SK-N-SH (cell line): Measurements from ENCODE around the gene TTC7B. TPM values are rescaled to one million over a fixed set of nuclear protein-coding genes. Genes with fewer than 3 reads are reported as not detected.

Experiments used
- CTCF ChIA-PET: fragments of 300-600, 350-600 bp; formaldehyde crosslinking; extraction: SDS; loops from one replicate; lab custom pipeline; 2021; lab: Yijun Ruan, JAX
- POLR2A ChIA-PET: fragments of 350-600 bp; sonication (Branson Sonifier 250); formaldehyde crosslinking; extraction: SDS; loops from one replicate; lab custom pipeline; 2020; ENCODE audit warnings: antibody characterized with exemption, inconsistent platforms; lab: Yijun Ruan, JAX
- DNase-seq: peaks from one replicate; pipeline ENCODE4 v3.0.0; 2012
- H2AFZ ChIP-seq: fragments of 200-600 bp; sonication (generic); 2 replicates; pipeline ENCODE4 v1.8.1; 2016; ENCODE audit warnings: antibody characterized with exemption, mild to moderate bottlenecking, low read depth
- H3F3A ChIP-seq: fragments of 200-600 bp; sonication (generic); replicated peaks from 2 replicates; pipeline ENCODE3; 2016; ENCODE audit warnings: antibody characterized with exemption, mild to moderate bottlenecking; ENCODE audit not compliant: insufficient read depth
- H3K27ac ChIP-seq, 2 experiments: fragments of 200-500 bp in 1 of 2; fragments of 200-600 bp in 1 of 2; sonication (Bioruptor generic) in 1 of 2; sonication (generic), shearing (Covaris generic) in 1 of 2; 2 replicates each; pipeline versions ENCODE4 v1.5.1 to v1.6.1; 2014 to 2016; ENCODE audit warnings: low read depth in 2 of 2, inconsistent platforms in 1 of 2, low read length in 1 of 2, mild to moderate bottlenecking in 1 of 2, mixed read lengths in 1 of 2
- H3K27me3 ChIP-seq: fragments of 200-600 bp; sonication (generic), shearing (Covaris generic); 2 replicates; pipeline ENCODE4 v1.6.1; 2016; ENCODE audit warnings: mixed run types; ENCODE audit not compliant: insufficient read depth
- H3K36me3 ChIP-seq, 2 experiments: fragments of 200-500 bp in 1 of 2; fragments of 200-600 bp in 1 of 2; sonication (Bioruptor generic) in 1 of 2; sonication (generic) in 1 of 2; replicated peaks in 1 of 2; 2 replicates each; pipeline versions ENCODE3 to v1.5.1; 2014 to 2016; ENCODE audit warnings: low read length in 1 of 2, mild to moderate bottlenecking in 1 of 2; ENCODE audit not compliant: insufficient read depth in 2 of 2, control insufficient read depth in 1 of 2
- H3K4me1 ChIP-seq, 2 experiments: fragments of 200-500 bp in 1 of 2; fragments of 200-600 bp in 1 of 2; sonication (Bioruptor generic) in 1 of 2; sonication (generic), shearing (Covaris generic) in 1 of 2; 2 replicates each; pipeline versions ENCODE4 v1.5.1 to v1.6.1; 2014 to 2016; ENCODE audit warnings: low read depth in 1 of 2, low read length in 1 of 2, mixed run types in 1 of 2; ENCODE audit not compliant: insufficient read depth in 2 of 2, control insufficient read depth in 1 of 2
- H3K4me2 ChIP-seq: fragments of 200-600 bp; sonication (generic), shearing (Covaris generic); 2 replicates; pipeline ENCODE4 v1.6.1; 2017; ENCODE audit warnings: mixed run types
- H3K4me3 ChIP-seq, 2 experiments: fragments of 200-500 bp in 1 of 2; fragments of 200-600 bp in 1 of 2; sonication (Bioruptor generic) in 1 of 2; sonication (generic), shearing (Covaris generic) in 1 of 2; 2 replicates each; pipeline versions ENCODE4 v1.5.1 to v1.8.1; 2014 to 2016; ENCODE audit warnings: low read depth in 2 of 2, inconsistent platforms in 1 of 2, low read length in 1 of 2, mild to moderate bottlenecking in 1 of 2, mixed read lengths in 1 of 2, moderate library complexity in 1 of 2
- H3K79me2 ChIP-seq: fragments of 200-600 bp; sonication (generic); 2 replicates; pipeline ENCODE4 v1.8.1; 2017; ENCODE audit warnings: mild to moderate bottlenecking; ENCODE audit not compliant: insufficient read depth
- H3K9ac ChIP-seq: fragments of 200-600 bp; sonication (generic); 2 replicates; pipeline ENCODE4 v1.6.1; 2017; ENCODE audit warnings: mixed run types
- H3K9me2 ChIP-seq: fragments of 200-600 bp; sonication (generic); 2 replicates; pipeline ENCODE4 v1.6.1; 2017; ENCODE audit warnings: mixed run types
- H3K9me3 ChIP-seq: fragments of 200-600 bp; sonication (generic); 2 replicates; pipeline ENCODE4 v1.6.1; 2017; ENCODE audit warnings: mixed run types, mild to moderate bottlenecking, moderate library complexity
- H4K20me1 ChIP-seq: fragments of 200-600 bp; sonication (generic); 2 replicates; pipeline ENCODE4 v1.6.1; 2017; ENCODE audit warnings: mild to moderate bottlenecking, mixed run types; ENCODE audit not compliant: insufficient read depth
- CHD2 ChIP-seq: fragments of 150-350 bp; IDR thresholded peaks from 2 replicates; pipeline ENCODE4 v1.6.1; 2018; ENCODE audit warnings: low read length; ENCODE audit not compliant: partially characterized antibody
- ELF1 ChIP-seq: IDR thresholded peaks from 2 replicates; pipeline ENCODE4 v1.4.0; 2012
- FOXM1 ChIP-seq: IDR thresholded peaks from 2 replicates; pipeline ENCODE4 v1.4.0; 2012; ENCODE audit warnings: low read depth, mild to moderate bottlenecking
- JUND ChIP-seq: IDR thresholded peaks from 2 replicates; pipeline ENCODE4 v1.4.0; 2012
- MEF2A ChIP-seq: IDR thresholded peaks from 2 replicates; pipeline ENCODE4 v1.4.0; 2012; ENCODE audit warnings: low read depth, borderline replicate concordance
- NRF1 ChIP-seq: IDR thresholded peaks from 2 replicates; pipeline ENCODE4 v1.6.1; 2012; ENCODE audit warnings: low read depth, mild to moderate bottlenecking, low read length
- RCOR1 ChIP-seq: fragments of 150-350 bp; IDR thresholded peaks from 2 replicates; pipeline ENCODE4 v1.6.1; 2017; ENCODE audit warnings: antibody characterized with exemption, low read length
- RXRA ChIP-seq: IDR thresholded peaks from 2 replicates; pipeline ENCODE4 v1.4.0; 2012; ENCODE audit warnings: low read depth, mild to moderate bottlenecking, borderline replicate concordance
- SMC3 ChIP-seq: IDR thresholded peaks from 2 replicates; pipeline ENCODE4 v1.6.1; 2012; ENCODE audit warnings: low read depth, low read length, improper control_type of control experiment
- YY1 ChIP-seq: IDR thresholded peaks from 2 replicates; pipeline ENCODE4 v1.4.0; 2012; ENCODE audit warnings: low read depth, mild to moderate bottlenecking
- WGBS: methylation state at CpG from one replicate; pipeline ENCODE4 v1.1.6; 2017; ENCODE audit warnings: low lambda C conversion rate; 5-methylcytosine and 5-hydroxymethylcytosine counted together
- polyA plus RNA-seq, 3 experiments: library from polyadenylated mRNA; depleted of rRNA; stranded (reverse); fragments of >200 nt; gene quantifications; 2 replicates each; pipeline ENCODE4 v1.2.3, GENCODE V29; 2012
- TF ChIP-seq, protein P1 (sequence below): IDR thresholded peaks from 2 replicates; pipeline ENCODE4 v1.4.0; 2012; ENCODE audit warnings: low read depth, borderline replicate concordance
- TF ChIP-seq, protein P2 (sequence below): IDR thresholded peaks from 2 replicates; pipeline ENCODE4 v1.4.0; 2012; ENCODE audit warnings: low read depth
- TF ChIP-seq, protein P3 (sequence below): IDR thresholded peaks from 2 replicates; pipeline ENCODE4; 2012

Gene TTC7B
- polyA plus RNA-seq, 1 of the 3 experiments (the other 2 are of a cell fraction): 43.1 TPM

DNA sequence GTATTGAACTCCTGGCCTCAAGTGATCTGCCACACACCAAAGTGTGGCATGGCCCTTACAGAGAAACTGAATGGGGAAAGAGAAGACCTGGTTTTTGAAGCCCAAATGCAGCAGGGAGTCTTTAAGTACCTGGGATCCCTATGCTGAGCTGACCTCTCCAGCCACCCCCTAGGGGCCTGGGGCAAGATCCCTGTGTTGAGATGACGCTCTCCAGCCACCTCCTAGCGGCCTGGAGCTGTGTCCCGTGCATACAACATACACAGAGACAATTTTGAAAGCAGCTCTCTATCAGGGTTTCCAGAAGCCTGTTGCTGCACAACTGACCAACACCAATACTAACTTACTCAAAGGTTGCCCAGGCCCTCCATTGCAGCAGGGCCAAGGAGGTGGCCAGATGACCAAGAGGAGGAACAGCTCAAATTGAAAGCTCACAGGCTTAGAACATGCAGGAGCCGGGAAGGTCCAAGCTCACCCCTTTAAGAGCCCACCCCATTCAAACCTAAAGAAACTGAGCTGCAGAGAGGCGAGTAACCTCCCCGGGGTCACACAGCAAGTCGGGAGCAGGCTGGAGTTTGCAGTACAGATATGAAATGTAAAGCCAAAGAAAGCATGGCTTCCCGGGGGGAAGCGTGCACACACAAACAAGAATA, 31.5 kb downstream of the TTC7B start:
- no peaks in the 10 kb centered on the region for H3K36me3 ChIP-seq
- CTCF ChIA-PET: interaction anchor here (0.9 to 3.9 kb wide), 4 partner anchors 8 to 26 kb away, joined by 3 to 15 read pairs (median 7); no protein-coding TSS in a partner anchor
- H3K4me3 ChIP-seq: no peak overlapping the region
- no peak overlapping the region for H3K9ac ChIP-seq
- H3K4me2 ChIP-seq: no peak overlapping the region
- H3F3A ChIP-seq: no peaks in the 10 kb centered on the region
- peaks cover 3% of the 10 kb centered on the region; the same call in 1 of the 2 replicates for H3K79me2 ChIP-seq
- H3K4me1 ChIP-seq: peaks cover 0 to 2% of the 10 kb centered on the region in 2 experiments; a peak in 1 of 4 replicates
- no peaks in the 10 kb centered on the region for H3K9me2 ChIP-seq
- no peak for DNase-seq
- H4K20me1 ChIP-seq: no peaks in the 10 kb centered on the region
- TF ChIP-seq FOXM1 (no peak), CHD2 (no peak), RXRA (no peak), ELF1 (no peak), RCOR1 (no peak), NRF1 (no peak), MEF2A (no peak)
- TF ChIP-seq, protein P1, sequence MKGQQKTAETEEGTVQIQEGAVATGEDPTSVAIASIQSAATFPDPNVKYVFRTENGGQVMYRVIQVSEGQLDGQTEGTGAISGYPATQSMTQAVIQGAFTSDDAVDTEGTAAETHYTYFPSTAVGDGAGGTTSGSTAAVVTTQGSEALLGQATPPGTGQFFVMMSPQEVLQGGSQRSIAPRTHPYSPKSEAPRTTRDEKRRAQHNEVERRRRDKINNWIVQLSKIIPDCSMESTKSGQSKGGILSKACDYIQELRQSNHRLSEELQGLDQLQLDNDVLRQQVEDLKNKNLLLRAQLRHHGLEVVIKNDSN: no peak
- H2AFZ ChIP-seq: no peak overlapping the region
- POLR2A ChIA-PET: no interaction called here
- WGBS: 93% methylated on average over 9 of the region's 9 CpGs
- H3K9me3 ChIP-seq: no peaks in the 10 kb centered on the region
- H3K27ac ChIP-seq: no peak overlapping the region
- H3K27me3 ChIP-seq: no peaks in the 10 kb centered on the region

DNA sequence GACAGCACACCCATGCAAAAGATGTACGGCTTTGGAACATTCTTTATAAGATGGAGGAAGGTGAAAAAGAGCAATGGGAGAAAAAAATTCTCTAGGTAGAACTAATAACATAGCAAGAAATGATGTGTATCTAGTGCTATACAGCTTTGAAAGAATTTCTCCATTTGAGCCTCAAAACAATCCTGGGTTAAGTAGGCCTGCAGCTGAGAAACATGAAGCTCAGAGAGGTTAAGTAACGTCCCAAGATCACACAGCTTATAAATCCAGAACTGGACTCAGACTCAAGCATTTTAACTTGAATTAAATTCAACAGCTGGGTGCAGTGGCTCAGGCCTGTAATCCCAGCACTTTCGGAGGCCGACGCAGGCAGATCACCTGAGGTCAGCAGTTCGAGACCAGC, 32.9 kb downstream of the TTC7B start:
- H3F3A ChIP-seq: no peaks in the 10 kb centered on the region
- ChIA-PET POLR2A (interaction anchor here (0.6 kb wide), 1 partner anchor 517 kb away, joined by 4 read pairs; no protein-coding TSS in a partner anchor), CTCF (interaction anchor here (1.7 to 3.9 kb wide), 3 partner anchors 12 to 33 kb away, joined by 5 to 15 read pairs (median 13); partner anchors contain the start of gene TTC7B)
- no peak overlapping the region for H3K4me2 ChIP-seq
- no peaks in the 10 kb centered on the region for H4K20me1 ChIP-seq
- H3K4me3 ChIP-seq: no peak overlapping the region
- 98% methylated on average over 6 of the region's 6 CpGs for WGBS
- H3K9me3 ChIP-seq: no peaks in the 10 kb centered on the region
- no peak for DNase-seq
- H3K27me3 ChIP-seq: no peaks in the 10 kb centered on the region
- TF ChIP-seq, protein P2, sequence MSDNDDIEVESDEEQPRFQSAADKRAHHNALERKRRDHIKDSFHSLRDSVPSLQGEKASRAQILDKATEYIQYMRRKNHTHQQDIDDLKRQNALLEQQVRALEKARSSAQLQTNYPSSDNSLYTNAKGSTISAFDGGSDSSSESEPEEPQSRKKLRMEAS: no peak
- TF ChIP-seq, protein P3, sequence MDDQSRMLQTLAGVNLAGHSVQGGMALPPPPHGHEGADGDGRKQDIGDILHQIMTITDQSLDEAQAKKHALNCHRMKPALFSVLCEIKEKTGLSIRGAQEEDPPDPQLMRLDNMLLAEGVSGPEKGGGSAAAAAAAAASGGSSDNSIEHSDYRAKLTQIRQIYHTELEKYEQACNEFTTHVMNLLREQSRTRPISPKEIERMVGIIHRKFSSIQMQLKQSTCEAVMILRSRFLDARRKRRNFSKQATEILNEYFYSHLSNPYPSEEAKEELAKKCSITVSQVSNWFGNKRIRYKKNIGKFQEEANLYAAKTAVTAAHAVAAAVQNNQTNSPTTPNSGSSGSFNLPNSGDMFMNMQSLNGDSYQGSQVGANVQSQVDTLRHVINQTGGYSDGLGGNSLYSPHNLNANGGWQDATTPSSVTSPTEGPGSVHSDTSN: no peak
- TF ChIP-seq JUND (no peak), YY1 (no peak), SMC3 (no peak)
- H3K27ac ChIP-seq: no peak overlapping the region
- no peak overlapping the region for H2AFZ ChIP-seq
- H3K9me2 ChIP-seq: no peaks in the 10 kb centered on the region
- H3K9ac ChIP-seq: no peak overlapping the region
- H3K36me3 ChIP-seq: no peaks in the 10 kb centered on the region
- H3K4me1 ChIP-seq: peaks cover 0 to 9% of the 10 kb centered on the region in 2 experiments; a peak in 1 of 4 replicates
- peaks cover 3% of the 10 kb centered on the region; the same call in 1 of the 2 replicates for H3K79me2 ChIP-seq
